Measurements from ENCODE around the gene SIAE.

- no peak for TF ChIP-seq CTCF (conservative IDR thresholded peaks at IDR 0.05)
- no peak for TF ChIP-seq ZFX (IDR thresholded peaks at IDR 0.05)
Measured at GRCh38 chr11:124627546-124627945, 46.0 kb downstream of the SIAE start.
